HEK293 (cell line): ENCODE data around the gene S100A11.

Experiments used
- CTCF ChIA-PET: fragments of 350-600 bp; formaldehyde crosslinking; extraction: SDS; loops from one replicate; lab custom pipeline; 2021; ENCODE audit warnings: antibody characterized with exemption; lab: Yijun Ruan, JAX
- POLR2A ChIA-PET: fragments of 300-600 bp; formaldehyde crosslinking; extraction: SDS; loops from one replicate; lab custom pipeline; 2020; ENCODE audit warnings: antibody characterized with exemption, inconsistent platforms; lab: Yijun Ruan, JAX
- H3K27ac ChIP-seq: fragments of 200-500 bp; sonication (Bioruptor generic); 2 replicates; pipeline ENCODE4 v1.5.1; 2014; ENCODE audit warnings: low read depth, low read length, control low read depth, inconsistent platforms; ENCODE audit errors: extremely low read depth
- H3K36me3 ChIP-seq, 2 experiments: fragments of 200-500 bp in 1 of 2; sonication (Bioruptor generic) in 1 of 2; 1 replicate in 1 of 2; 2 replicates in 1 of 2; pipeline ENCODE4 v1.5.1; 2014 to 2017; ENCODE audit warnings: inconsistent platforms in 2 of 2, low read length in 2 of 2; ENCODE audit not compliant: control insufficient read depth in 2 of 2, insufficient read depth in 1 of 2
- H3K4me1 ChIP-seq: fragments of 200-500 bp; sonication (Bioruptor generic); 2 replicates; pipeline ENCODE4 v1.5.1; 2014; ENCODE audit warnings: mild to moderate bottlenecking, low read length, inconsistent platforms; ENCODE audit not compliant: control insufficient read depth, insufficient read depth
- H3K4me3 ChIP-seq: 2 replicates; pipeline ENCODE4 v1.5.1; 2011; ENCODE audit warnings: low read depth, mild to moderate bottlenecking, control low read depth, low read length, moderate library complexity
- H3K9me3 ChIP-seq: fragments of 200-500 bp; sonication (Bioruptor generic); 2 replicates; pipeline ENCODE4 v1.5.1; 2014; ENCODE audit warnings: low read depth, low read length, inconsistent platforms; ENCODE audit not compliant: control insufficient read depth, insufficient read depth
- CTCF ChIP-seq: fragments of 450-650 bp; formaldehyde crosslinking; IDR thresholded peaks from 2 replicates; pipeline ENCODE4 v1.5.1; 2016; ENCODE audit warnings: missing biosample characterization, missing genetic modification characterization
- HIC1 ChIP-seq: fragments of 450-650 bp; formaldehyde crosslinking; IDR thresholded peaks from 2 replicates; pipeline ENCODE4 v1.5.1; 2016; ENCODE audit warnings: missing biosample characterization, missing genetic modification characterization
- INSM2 ChIP-seq: fragments of 450-650 bp; formaldehyde crosslinking; IDR thresholded peaks from 2 replicates; pipeline ENCODE4 v1.5.1; 2016; ENCODE audit warnings: missing biosample characterization, missing genetic modification characterization
- KLF1 ChIP-seq: fragments of 450-650 bp; formaldehyde crosslinking; IDR thresholded peaks from 2 replicates; pipeline ENCODE4 v1.5.1; 2016; ENCODE audit warnings: missing biosample characterization, missing genetic modification characterization
- MEIS1 ChIP-seq: sonication (generic); formaldehyde crosslinking; IDR thresholded peaks from 2 replicates; pipeline ENCODE4 v1.8.1; 2022; ENCODE audit warnings: missing genetic modification reagents, mild to moderate bottlenecking, borderline replicate concordance
- PRDM10 ChIP-seq: fragments of 450-650 bp; formaldehyde crosslinking; IDR thresholded peaks from 2 replicates; pipeline ENCODE4 v1.5.1; 2016; ENCODE audit warnings: missing biosample characterization, missing genetic modification characterization
- SCRT2 ChIP-seq: fragments of 450-650 bp; formaldehyde crosslinking; IDR thresholded peaks from 2 replicates; pipeline ENCODE4 v1.5.1; 2016; ENCODE audit warnings: missing biosample characterization, missing genetic modification characterization
- SP2 ChIP-seq: fragments of 450-650 bp; formaldehyde crosslinking; IDR thresholded peaks from 2 replicates; pipeline ENCODE4 v1.5.1; 2016; ENCODE audit warnings: missing biosample characterization, missing genetic modification characterization
- ZNF10 ChIP-seq: fragments of 450-650 bp; formaldehyde crosslinking; IDR thresholded peaks from 2 replicates; pipeline ENCODE4 v1.5.1; 2017; ENCODE audit warnings: missing biosample characterization, missing genetic modification characterization
- ZNF114 ChIP-seq: fragments of 450-650 bp; formaldehyde crosslinking; IDR thresholded peaks from 2 replicates; pipeline ENCODE4 v1.5.0; 2017; ENCODE audit warnings: missing biosample characterization, missing genetic modification characterization
- ZNF138 ChIP-seq: fragments of 450-650 bp; formaldehyde crosslinking; IDR thresholded peaks from 2 replicates; pipeline ENCODE4 v1.5.1; 2016; ENCODE audit warnings: missing biosample characterization, missing genetic modification characterization, borderline replicate concordance
- ZNF174 ChIP-seq: fragments of 450-650 bp; formaldehyde crosslinking; IDR thresholded peaks from 2 replicates; pipeline ENCODE4 v1.5.0; 2017; ENCODE audit warnings: missing biosample characterization, mild to moderate bottlenecking, missing genetic modification characterization
- ZNF211 ChIP-seq: fragments of 450-650 bp; formaldehyde crosslinking; IDR thresholded peaks from 2 replicates; pipeline ENCODE4 v1.5.1; 2016; ENCODE audit warnings: low read depth, missing biosample characterization, missing genetic modification characterization
- ZNF292 ChIP-seq: fragments of 450-650 bp; formaldehyde crosslinking; IDR thresholded peaks from 2 replicates; pipeline ENCODE4 v1.5.1; 2016; ENCODE audit warnings: low read depth, missing biosample characterization, missing genetic modification characterization, borderline replicate concordance
- ZNF362 ChIP-seq: fragments of 450-650 bp; formaldehyde crosslinking; IDR thresholded peaks from 2 replicates; pipeline ENCODE4 v1.5.1; 2016; ENCODE audit warnings: missing biosample characterization, missing genetic modification characterization
- ZNF391 ChIP-seq: fragments of 450-650 bp; formaldehyde crosslinking; IDR thresholded peaks from 2 replicates; pipeline ENCODE4 v1.5.1; 2016; ENCODE audit warnings: low read depth, missing biosample characterization, missing genetic modification characterization, borderline replicate concordance
- ZSCAN5A ChIP-seq: fragments of 450-650 bp; formaldehyde crosslinking; IDR thresholded peaks from 2 replicates; pipeline ENCODE4 v1.5.1; 2016; ENCODE audit warnings: missing biosample characterization, missing genetic modification characterization
- ZXDB ChIP-seq: fragments of 450-650 bp; formaldehyde crosslinking; IDR thresholded peaks from 2 replicates; pipeline ENCODE4 v1.5.1; 2016; ENCODE audit warnings: missing biosample characterization, missing genetic modification characterization

Gene S100A11

GRCh38 chr1:152035539-152036266 lies 1.1 kb downstream of the S100A11 start (continued):
- TF ChIP-seq ZNF10 (0 out of 2 replicates have a peak, but pooled peaks have one; percentile 6), KLF1 (tag by site-specific recombination) (no peak), ZNF114 (no peak), SCRT2 (tag by site-specific recombination) (no peak; the same call in none of the 2 replicates), ZNF362 (tag by site-specific recombination) (no peak), ZNF174 (tag by site-specific recombination) (no peak), PRDM10 (tag by site-specific recombination) (peak; percentile 5; the same call in 1 of the 2 replicates), ZNF211 (tag by site-specific recombination) (no peak), CTCF (tag by site-specific recombination) (peak; percentile 12; the same call in 1 of the 2 replicates), ZXDB (tag by site-specific recombination) (peak; percentile 84)

- Histone ChIP-seq H3K4me1 (no peaks in the 10 kb centered on the region; the same call in 1 of the 2 replicates), H3K36me3 (peaks cover 0 to 27% of the 10 kb centered on the region in 2 experiments; a peak in 1 of 3 replicates), H3K4me3 (peak overlapping the region; percentile 70), H3K27ac (peak overlapping the region; percentile 78), H3K9me3 (no peaks in the 10 kb centered on the region)
- ChIA-PET POLR2A (interaction anchor here (1.0 to 4.3 kb wide), 3 partner anchors 13 to 128 kb away, joined by 3 to 68 read pairs (median 3); no protein-coding TSS in a partner anchor), CTCF (interaction anchor here (0.5 to 4.0 kb wide), 28 partner anchors 11 to 1474 kb away, joined by 3 to 44 read pairs (median 4); no protein-coding TSS in a partner anchor)
- TF ChIP-seq ZNF292 (tag by site-specific recombination) = no peak
- TF ChIP-seq ZSCAN5A (tag by site-specific recombination) = no peak
- peak; percentile 51 for TF ChIP-seq SP2 (tag by site-specific recombination)
- no peak for TF ChIP-seq INSM2 (tag by site-specific recombination)
- no peak for TF ChIP-seq ZNF138 (tag by site-specific recombination)
- no peak for TF ChIP-seq ZNF391 (tag by site-specific recombination)
- no peak; the same call in 1 of the 2 replicates for TF ChIP-seq HIC1
- peak; percentile 66; the same call in 1 of the 2 replicates for TF ChIP-seq MEIS1 (CRISPR knock-in tag)
These were observed 1.9 kb downstream of the S100A11 start for GRCh38 chr1:152034654-152035538.
